Fibroblast of mammary gland (primary cell): ENCODE results near the gene CXCL16.
A peak's percentile ranks its signal among the peaks of the same experiment; 100 is the strongest.

Experiments used
- DNase-seq: peaks from one replicate; pipeline ENCODE4 v3.0.0-alpha.2; 2010; ENCODE audit warnings: low read depth
- H3K4me3 ChIP-seq: 2 replicates; pipeline ENCODE4 v1.5.1; 2011; ENCODE audit warnings: low read depth, mild to moderate bottlenecking, low read length, moderate library complexity; ENCODE audit not compliant: control insufficient read depth
- CTCF ChIP-seq: conservative IDR thresholded peaks from 2 replicates; pipeline ENCODE4 v1.5.1; 2011; ENCODE audit warnings: low read depth, low read length, inconsistent platforms; ENCODE audit not compliant: control insufficient read depth, insufficient read depth

The CXCL16 gene

DNA sequence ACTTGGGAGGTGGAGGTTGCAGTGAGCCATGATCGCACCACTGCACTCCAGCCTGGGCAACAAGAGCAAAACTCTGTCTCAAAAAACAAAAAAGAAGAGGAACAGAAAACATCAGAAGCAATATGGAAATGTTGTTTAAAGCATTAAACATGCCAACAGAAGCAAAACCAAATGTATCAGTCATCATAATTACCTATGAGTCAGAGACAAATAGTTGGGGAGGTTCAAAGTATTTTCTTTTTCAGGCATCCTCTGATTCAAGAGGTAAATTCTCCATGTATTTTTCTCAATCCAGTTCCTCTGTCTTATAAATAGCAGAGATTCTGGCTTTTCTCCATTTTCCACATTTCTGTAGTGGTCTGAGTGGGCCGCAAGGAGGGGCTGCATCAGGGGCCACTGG, 29.9 kb upstream of the CXCL16 start:
- no peak for TF ChIP-seq CTCF
- DNase-seq: peak; percentile 37
- no peak overlapping the region for H3K4me3 ChIP-seq

GRCh38 chr17:4768298-4768697, 28.6 kb upstream of the CXCL16 start:
- DNase-seq: no peak
- TF ChIP-seq CTCF: no peak
- no peak overlapping the region for H3K4me3 ChIP-seq

DNA sequence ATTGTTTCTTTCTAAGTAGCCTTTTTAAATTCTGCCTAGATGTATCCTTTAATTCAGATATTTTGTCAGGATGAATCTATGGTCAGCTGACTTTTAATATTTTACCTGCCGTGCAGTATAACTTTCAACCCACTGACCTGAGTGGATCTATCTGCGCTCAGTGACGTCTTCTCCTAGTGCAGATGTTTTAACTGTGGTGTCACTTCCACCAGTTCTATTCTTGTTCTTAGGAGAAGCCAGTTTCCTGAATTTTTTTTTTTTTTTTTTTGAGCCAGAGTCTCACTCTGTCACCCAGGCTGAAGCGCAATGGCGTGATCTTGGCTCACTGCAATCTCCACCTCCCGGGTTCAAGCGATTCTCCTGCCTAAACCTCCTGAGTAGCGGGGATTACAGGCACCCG, 27.0 kb upstream of the CXCL16 start:
- DNase-seq: no peak
- H3K4me3 ChIP-seq: no peak overlapping the region
- no peak for TF ChIP-seq CTCF

- no peak for TF ChIP-seq CTCF
- DNase-seq: no peak
- H3K4me3 ChIP-seq: no peak overlapping the region
These were observed 26.5 kb upstream of the CXCL16 start for GRCh38 chr17:4766201-4766600.

DNA sequence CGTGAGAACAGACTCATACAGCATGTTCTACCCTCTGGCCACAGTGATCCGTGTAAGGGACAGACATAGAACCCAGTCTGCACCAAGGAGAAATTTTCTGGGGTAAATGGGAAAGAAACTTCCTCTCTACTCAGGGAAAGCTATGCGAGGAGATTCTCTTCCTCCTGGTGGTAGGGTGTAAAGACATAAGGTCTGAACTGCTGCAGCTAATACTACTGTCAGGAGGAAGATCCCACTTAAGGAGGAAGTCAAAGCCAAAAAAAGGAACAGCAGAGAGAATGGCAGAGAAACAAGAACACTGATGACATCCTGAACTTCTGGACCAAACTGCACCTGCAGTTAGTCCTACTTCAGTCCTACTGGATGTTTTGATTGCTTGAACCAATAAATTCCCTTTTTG, 24.9 kb upstream of the CXCL16 start:
- DNase-seq: no peak
- no peak overlapping the region for H3K4me3 ChIP-seq
- no peak for TF ChIP-seq CTCF

DNA sequence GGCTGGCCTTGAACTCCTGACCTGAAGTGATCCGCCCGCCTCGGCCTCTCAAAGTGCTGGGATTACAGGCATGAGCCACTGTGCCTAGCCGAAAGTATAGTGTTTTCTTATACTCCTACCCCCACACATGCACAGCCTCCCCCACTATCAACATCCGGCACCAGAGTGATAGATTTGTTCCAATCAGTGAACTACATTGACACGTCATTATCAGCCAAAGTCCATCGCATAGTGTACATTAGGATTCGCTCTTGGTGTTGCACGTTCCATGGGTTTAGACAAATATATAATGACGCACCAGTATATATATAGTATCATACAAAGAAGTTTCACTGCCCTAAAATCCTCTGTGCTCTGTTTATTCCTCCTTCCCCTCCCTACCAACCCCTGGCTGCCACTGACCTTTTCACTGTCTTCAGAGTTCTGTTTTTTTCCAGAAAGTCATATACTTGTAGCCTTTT, 20.1 kb upstream of the CXCL16 start:
- TF ChIP-seq CTCF: no peak
- no peak for DNase-seq
- no peak overlapping the region for H3K4me3 ChIP-seq

- no peak for TF ChIP-seq CTCF
- no peak overlapping the region for H3K4me3 ChIP-seq
- DNase-seq: no peak
These were observed 13.7 kb upstream of the CXCL16 start for GRCh38 chr17:4753392-4753791.
